SU-DHL-6 (cell line): Measurements from ENCODE around the gene AKT1.

Experiments
- H2AFZ ChIP-seq: fragments of 200-600 bp; sonication (generic); 2 replicates; pipeline ENCODE4 v1.6.1; 2014; ENCODE audit warnings: low read depth, mild to moderate bottlenecking, moderate library complexity, mixed read lengths, antibody characterized with exemption, low read length; ENCODE audit not compliant: severe bottlenecking
- H3F3A ChIP-seq: fragments of 200-600 bp; shearing (Covaris generic); 2 replicates; pipeline ENCODE4 v1.6.0; 2016; ENCODE audit warnings: antibody characterized with exemption, mild to moderate bottlenecking; ENCODE audit not compliant: insufficient read depth
- H3K27ac ChIP-seq: fragments of 200-600 bp; sonication (generic); 2 replicates; pipeline ENCODE4 v1.5.1; 2016; ENCODE audit warnings: low read depth, mild to moderate bottlenecking, low read length, moderate library complexity, mixed read lengths
- H3K27me3 ChIP-seq: fragments of 200-600 bp; sonication (generic), shearing (Covaris generic); 2 replicates; pipeline ENCODE4 v1.6.0; 2014; ENCODE audit warnings: mild to moderate bottlenecking, low read length
- H3K36me3 ChIP-seq: fragments of 200-600 bp; sonication (generic); 2 replicates; pipeline ENCODE4 v1.6.1; 2014; ENCODE audit warnings: mild to moderate bottlenecking, low read length, mixed read lengths
- H3K4me2 ChIP-seq: fragments of 300-600, 200-600 bp; shearing (Covaris generic), sonication (generic); 2 replicates; pipeline ENCODE4 v1.6.0; 2014; ENCODE audit warnings: low read length, low read depth, mild to moderate bottlenecking; ENCODE audit not compliant: poor library complexity, severe bottlenecking
- H3K4me3 ChIP-seq: fragments of 200-600 bp; sonication (generic); 2 replicates; pipeline ENCODE4 v1.5.1; 2014; ENCODE audit warnings: antibody characterized with exemption, low read length, mild to moderate bottlenecking, mixed read lengths; ENCODE audit not compliant: insufficient read depth, poor library complexity, severe bottlenecking
- H3K79me2 ChIP-seq: fragments of 200-600 bp; sonication (generic); 2 replicates; pipeline ENCODE4 v1.6.1; 2014; ENCODE audit warnings: mild to moderate bottlenecking, low read length, moderate library complexity; ENCODE audit not compliant: insufficient read depth
- H3K9ac ChIP-seq: fragments of 200-600 bp; sonication (generic); 2 replicates; pipeline ENCODE4 v1.7.0; 2014; ENCODE audit warnings: mild to moderate bottlenecking, low read length
- H3K9me2 ChIP-seq: fragments of 200-600 bp; sonication (generic); replicated peaks from 2 replicates; pipeline ENCODE4 v1.6.1; 2014; ENCODE audit warnings: low read length; ENCODE audit not compliant: insufficient read depth
- H3K9me3 ChIP-seq: fragments of 200-600 bp; sonication (generic); 2 replicates; pipeline ENCODE4 v1.6.1; 2014; ENCODE audit warnings: low read length, mixed read lengths; ENCODE audit not compliant: insufficient read depth
- H4K20me1 ChIP-seq: fragments of 200-600 bp; sonication (generic); 2 replicates; pipeline ENCODE4 v1.6.1; 2014; ENCODE audit warnings: low read depth, mild to moderate bottlenecking, antibody characterized with exemption, low read length, moderate library complexity, mixed read lengths
- EZH2phosphoT487 ChIP-seq: fragments of 200-600 bp; sonication (generic), shearing (Covaris generic); conservative IDR thresholded peaks from 2 replicates; pipeline ENCODE4 v1.6.1; 2018; ENCODE audit warnings: mild to moderate bottlenecking, antibody characterized with exemption, low read length, moderate library complexity, mixed read lengths
- TF ChIP-seq, protein P1 (sequence below): fragments of 200-600 bp; sonication (generic); IDR thresholded peaks from one replicate; pipeline ENCODE4 v1.5.1; 2017; ENCODE audit warnings: antibody characterized with exemption, mild to moderate bottlenecking, low read length, moderate library complexity; ENCODE audit not compliant: insufficient read depth, poor library complexity, severe bottlenecking

The AKT1 gene

DNA sequence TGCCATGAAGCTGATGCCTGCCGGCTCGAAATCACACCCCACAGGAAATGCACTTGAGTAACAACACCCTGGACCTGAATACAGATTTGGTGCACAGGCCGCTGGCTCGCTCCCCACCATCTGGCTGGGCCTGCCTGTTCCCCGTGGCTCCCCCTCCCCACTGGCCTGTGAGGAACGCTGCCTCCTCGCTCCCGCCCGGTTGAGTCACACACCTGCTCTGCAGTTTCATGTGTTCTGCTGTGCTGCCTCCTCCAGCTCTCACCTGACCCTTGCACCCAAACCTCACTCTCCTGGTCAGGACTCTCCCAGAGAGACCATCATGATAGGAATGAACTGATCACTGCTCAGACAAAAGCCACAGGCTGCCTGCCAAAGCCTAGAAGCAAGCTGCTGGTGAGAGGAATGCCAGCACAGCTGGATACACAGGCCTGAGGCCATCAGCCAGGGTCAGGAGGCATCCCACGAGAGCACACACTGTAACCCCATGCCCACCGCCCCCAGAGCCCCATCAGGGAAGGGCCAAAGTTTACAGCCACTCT lies 46.4 kb downstream of the AKT1 start:
- Histone ChIP-seq H3K9me2 (no peaks in the 10 kb centered on the region), H3K4me2 (no peak overlapping the region), H2AFZ (no peak overlapping the region), H3K4me3 (no peak overlapping the region), H3F3A (no peaks in the 10 kb centered on the region), H3K9ac (no peak overlapping the region), H3K36me3 (no peaks in the 10 kb centered on the region), H3K79me2 (peaks cover 12% of the 10 kb centered on the region), H3K27me3 (no peaks in the 10 kb centered on the region), H4K20me1 (no peaks in the 10 kb centered on the region; the same call in 1 of the 2 replicates), H3K9me3 (no peaks in the 10 kb centered on the region), H3K27ac (no peak overlapping the region)
- no peak for TF ChIP-seq EZH2phosphoT487
- TF ChIP-seq, protein P1, sequence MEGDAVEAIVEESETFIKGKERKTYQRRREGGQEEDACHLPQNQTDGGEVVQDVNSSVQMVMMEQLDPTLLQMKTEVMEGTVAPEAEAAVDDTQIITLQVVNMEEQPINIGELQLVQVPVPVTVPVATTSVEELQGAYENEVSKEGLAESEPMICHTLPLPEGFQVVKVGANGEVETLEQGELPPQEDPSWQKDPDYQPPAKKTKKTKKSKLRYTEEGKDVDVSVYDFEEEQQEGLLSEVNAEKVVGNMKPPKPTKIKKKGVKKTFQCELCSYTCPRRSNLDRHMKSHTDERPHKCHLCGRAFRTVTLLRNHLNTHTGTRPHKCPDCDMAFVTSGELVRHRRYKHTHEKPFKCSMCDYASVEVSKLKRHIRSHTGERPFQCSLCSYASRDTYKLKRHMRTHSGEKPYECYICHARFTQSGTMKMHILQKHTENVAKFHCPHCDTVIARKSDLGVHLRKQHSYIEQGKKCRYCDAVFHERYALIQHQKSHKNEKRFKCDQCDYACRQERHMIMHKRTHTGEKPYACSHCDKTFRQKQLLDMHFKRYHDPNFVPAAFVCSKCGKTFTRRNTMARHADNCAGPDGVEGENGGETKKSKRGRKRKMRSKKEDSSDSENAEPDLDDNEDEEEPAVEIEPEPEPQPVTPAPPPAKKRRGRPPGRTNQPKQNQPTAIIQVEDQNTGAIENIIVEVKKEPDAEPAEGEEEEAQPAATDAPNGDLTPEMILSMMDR, result no peak

DNA sequence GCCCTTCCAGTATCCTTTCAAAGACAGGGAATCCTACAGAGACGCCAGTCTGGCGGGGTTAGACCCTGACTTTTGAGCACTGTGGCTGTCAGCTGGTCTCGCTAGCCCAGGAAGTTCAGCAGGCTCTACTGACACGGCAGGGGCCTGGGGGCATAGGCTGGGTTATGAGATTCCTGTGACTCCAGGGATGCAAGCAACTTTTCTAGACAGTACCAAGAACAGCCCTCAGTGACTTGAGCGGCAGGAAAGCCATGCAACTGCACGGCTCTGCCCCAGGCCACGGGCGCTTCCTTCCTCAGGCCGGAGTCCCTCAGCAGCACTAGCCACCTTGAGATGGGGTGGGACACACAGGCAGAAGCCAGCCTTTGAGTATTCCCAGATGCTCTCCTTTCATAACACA lies 47.7 kb downstream of the AKT1 start:
- Histone ChIP-seq H3K36me3 (no peaks in the 10 kb centered on the region), H2AFZ (no peak overlapping the region), H3K27ac (no peak overlapping the region), H3F3A (no peaks in the 10 kb centered on the region), H4K20me1 (no peaks in the 10 kb centered on the region), H3K4me3 (no peak overlapping the region), H3K4me2 (no peak overlapping the region), H3K9me2 (no peaks in the 10 kb centered on the region), H3K79me2 (no peaks in the 10 kb centered on the region), H3K9me3 (no peaks in the 10 kb centered on the region), H3K9ac (no peak overlapping the region), H3K27me3 (no peaks in the 10 kb centered on the region)
- TF ChIP-seq, protein P1, result no peak
- no peak for TF ChIP-seq EZH2phosphoT487

DNA sequence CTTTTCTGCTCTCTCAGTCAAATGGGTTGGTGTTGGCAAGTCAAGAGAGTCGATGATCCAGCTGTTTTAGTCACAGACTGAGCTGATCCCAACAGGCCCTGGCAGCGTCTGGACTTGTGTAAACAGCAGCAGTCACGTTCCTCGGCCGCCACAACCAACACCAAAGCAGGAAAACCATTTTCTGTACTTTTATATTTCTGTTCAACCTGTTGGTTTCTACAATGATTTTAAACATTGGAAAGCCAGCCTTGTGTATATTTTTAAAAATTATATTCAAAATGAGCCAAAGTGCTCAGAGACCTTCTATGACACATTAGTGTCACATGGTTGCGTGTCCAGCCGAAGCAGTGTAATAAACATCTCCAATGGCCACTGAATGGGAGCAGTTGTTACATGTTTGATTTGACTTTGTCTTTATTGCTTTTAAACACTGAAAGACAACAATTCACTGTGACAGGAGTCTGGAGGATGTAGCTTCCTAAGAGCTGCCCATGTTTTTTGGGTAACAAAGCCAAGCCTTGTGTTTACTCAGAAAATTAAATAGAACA lies 48.5 kb downstream of the AKT1 start:
- H3K9ac ChIP-seq, result no peak overlapping the region
- H3K27me3 ChIP-seq, result no peaks in the 10 kb centered on the region
- H3K9me3 ChIP-seq, result no peaks in the 10 kb centered on the region
- no peak overlapping the region for H3K4me3 ChIP-seq
- H3K9me2 ChIP-seq, result no peaks in the 10 kb centered on the region
- no peak overlapping the region for H3K4me2 ChIP-seq
- no peak overlapping the region for H2AFZ ChIP-seq
- H3K27ac ChIP-seq, result no peak overlapping the region
- H3K79me2 ChIP-seq, result no peaks in the 10 kb centered on the region
- no peaks in the 10 kb centered on the region for H3F3A ChIP-seq
- no peak for TF ChIP-seq EZH2phosphoT487
- TF ChIP-seq, protein P1, result no peak
- no peaks in the 10 kb centered on the region for H3K36me3 ChIP-seq
- no peaks in the 10 kb centered on the region for H4K20me1 ChIP-seq
